GM12874 (cell line): ENCODE results near the gene USF1.
A peak's percentile ranks its signal among the peaks of the same experiment; 100 is the strongest.

Source experiments
- CTCF ChIP-seq: IDR thresholded peaks from 2 replicates; pipeline ENCODE4 v1.5.1; 2011; ENCODE audit warnings: low read depth, mild to moderate bottlenecking, control low read depth, low read length, moderate library complexity; ENCODE audit not compliant: insufficient read depth

USF1 gene

GRCh38 chr1:161021970-161022353, 23.8 kb downstream of the USF1 start:
- no peak for TF ChIP-seq CTCF

- no peak for TF ChIP-seq CTCF
Measured at GRCh38 chr1:161021165-161021969, 24.4 kb downstream of the USF1 start.

GRCh38 chr1:161020509-161021164, 25.1 kb downstream of the USF1 start, which contains the start of gene F11R:
F11R (minus strand) TSS chr1:161021152; CDS start chr1:161021073, 79 bp downstream.
- TF ChIP-seq CTCF: peak; percentile 21; the same call in 1 of the 2 replicates

- TF ChIP-seq CTCF: no peak
Measured at GRCh38 chr1:161019751-161020495, 25.9 kb downstream of the USF1 start.

- TF ChIP-seq CTCF: no peak
Measured at GRCh38 chr1:161018631-161018930, 27.2 kb downstream of the USF1 start.

GRCh38 chr1:161017756-161018630, 27.8 kb downstream of the USF1 start:
- no peak for TF ChIP-seq CTCF
